ENCODE measurements around the gene PKNOX2.

PKNOX2 gene

GRCh38 chr11:125162743-125163142, 1.8 kb upstream of the PKNOX2 start:
- CTCF ChIA-PET, result interaction anchor here (0.7 to 1.3 kb wide), 2 partner anchors 162 to 183 kb away, joined by 5 read pairs; no protein-coding TSS in a partner anchor
- Mint-ChIP-seq H3K4me3 (no peak overlapping the region), H3K27ac (no peak overlapping the region), H3K9me3 (no peaks in the 10 kb centered on the region), H3K27me3 (peaks cover 76% of the 10 kb centered on the region), H3K4me1 (peaks cover 19% of the 10 kb centered on the region), H3K36me3 (peaks cover 1% of the 10 kb centered on the region)
- no peak for DNase-seq

GRCh38 chr11:125163431-125164063, 1.0 kb upstream of the PKNOX2 start:
- Mint-ChIP-seq H3K27ac (no peak overlapping the region), H3K4me1 (peaks cover 19% of the 10 kb centered on the region), H3K27me3 (peaks cover 81% of the 10 kb centered on the region), H3K4me3 (peak overlapping the region; percentile 33), H3K9me3 (no peaks in the 10 kb centered on the region), H3K36me3 (peaks cover 1% of the 10 kb centered on the region)
- CTCF ChIA-PET, result interaction anchor here (0.8 kb wide), 1 partner anchor 184 kb away, joined by 3 read pairs; no protein-coding TSS in a partner anchor
- DNase-seq, result no peak

GRCh38 chr11:125164091-125164421, 495 bp upstream of the PKNOX2 start:
- Mint-ChIP-seq H3K27me3 (peaks cover 84% of the 10 kb centered on the region), H3K4me3 (peak overlapping the region; percentile 33), H3K36me3 (peaks cover 1% of the 10 kb centered on the region), H3K4me1 (peaks cover 19% of the 10 kb centered on the region), H3K27ac (no peak overlapping the region), H3K9me3 (no peaks in the 10 kb centered on the region)
- no peak for DNase-seq
- CTCF ChIA-PET, result interaction anchor here (0.8 kb wide), 1 partner anchor 183 kb away, joined by 3 read pairs; no protein-coding TSS in a partner anchor

- peaks cover 89% of the 10 kb centered on the region for H3K27me3 Mint-ChIP-seq
- peak overlapping the region; percentile 14 for H3K27ac Mint-ChIP-seq
- CTCF ChIA-PET, result interaction anchor here (0.9 kb wide), 2 partner anchors 181 to 232 kb away, joined by 3 to 7 read pairs; no protein-coding TSS in a partner anchor
- H3K36me3 Mint-ChIP-seq, result peaks cover 1% of the 10 kb centered on the region
- H3K9me3 Mint-ChIP-seq, result no peaks in the 10 kb centered on the region
- peak overlapping the region; percentile 61 for H3K4me3 Mint-ChIP-seq
- no peak for DNase-seq
- H3K4me1 Mint-ChIP-seq, result peaks cover 19% of the 10 kb centered on the region
These were observed 726 bp downstream of the PKNOX2 start for GRCh38 chr11:125165111-125165842.

GRCh38 chr11:125165843-125166763, 1.6 kb downstream of the PKNOX2 start:
- Mint-ChIP-seq H3K27me3 (peaks cover 88% of the 10 kb centered on the region), H3K4me1 (peaks cover 19% of the 10 kb centered on the region), H3K36me3 (peaks cover 1% of the 10 kb centered on the region), H3K9me3 (no peaks in the 10 kb centered on the region), H3K27ac (peak overlapping the region; percentile 67), H3K4me3 (peak overlapping the region; percentile 61)
- CTCF ChIA-PET, result interaction anchor here (0.9 kb wide), 1 partner anchor 231 kb away, joined by 3 read pairs; no protein-coding TSS in a partner anchor
- no peak for DNase-seq

- CTCF ChIA-PET, result interaction anchor here (1.1 kb wide), 1 partner anchor 25 kb away, joined by 4 read pairs; no protein-coding TSS in a partner anchor
- H3K4me3 Mint-ChIP-seq, result no peak overlapping the region
- H3K4me1 Mint-ChIP-seq, result peaks cover 19% of the 10 kb centered on the region
- no peak for DNase-seq
- H3K36me3 Mint-ChIP-seq, result peaks cover 1% of the 10 kb centered on the region
- no peak overlapping the region for H3K27ac Mint-ChIP-seq
- H3K27me3 Mint-ChIP-seq, result peaks cover 88% of the 10 kb centered on the region
- no peaks in the 10 kb centered on the region for H3K9me3 Mint-ChIP-seq
These were observed 2.3 kb downstream of the PKNOX2 start for GRCh38 chr11:125166764-125167291.

- Mint-ChIP-seq H3K27ac (no peak overlapping the region), H3K36me3 (peaks cover 1% of the 10 kb centered on the region), H3K27me3 (peaks cover 94% of the 10 kb centered on the region), H3K9me3 (no peaks in the 10 kb centered on the region), H3K4me1 (peaks cover 19% of the 10 kb centered on the region), H3K4me3 (no peak overlapping the region)
- CTCF ChIA-PET, result interaction anchor here (1.1 kb wide), 1 partner anchor 26 kb away, joined by 4 read pairs; no protein-coding TSS in a partner anchor
- no peak for DNase-seq
These were observed 2.9 kb downstream of the PKNOX2 start for GRCh38 chr11:125167292-125167953.

- DNase-seq, result no peak
- CTCF ChIA-PET, result interaction anchor here (0.8 kb wide), 1 partner anchor 314 kb away, joined by 3 read pairs; no protein-coding TSS in a partner anchor
- Mint-ChIP-seq H3K27ac (no peak overlapping the region), H3K4me3 (no peak overlapping the region), H3K27me3 (peaks cover 89% of the 10 kb centered on the region), H3K36me3 (peaks cover 1% of the 10 kb centered on the region), H3K4me1 (peaks cover 19% of the 10 kb centered on the region), H3K9me3 (no peaks in the 10 kb centered on the region)
These were observed 3.6 kb downstream of the PKNOX2 start for GRCh38 chr11:125167954-125168835.

- Mint-ChIP-seq H3K27ac (no peak overlapping the region), H3K9me3 (no peaks in the 10 kb centered on the region), H3K4me1 (peaks cover 16% of the 10 kb centered on the region), H3K4me3 (no peak overlapping the region), H3K27me3 (peaks cover 81% of the 10 kb centered on the region), H3K36me3 (peaks cover 1% of the 10 kb centered on the region)
- no peak for DNase-seq
- CTCF ChIA-PET, result interaction anchor here (0.8 kb wide), 1 partner anchor 315 kb away, joined by 3 read pairs; no protein-coding TSS in a partner anchor
These were observed 4.4 kb downstream of the PKNOX2 start for GRCh38 chr11:125168918-125169456.

- peaks cover 79% of the 10 kb centered on the region for H3K27me3 Mint-ChIP-seq
- CTCF ChIA-PET, result no interaction called here
- no peak overlapping the region for H3K4me3 Mint-ChIP-seq
- peaks cover 10% of the 10 kb centered on the region for H3K4me1 Mint-ChIP-seq
- H3K27ac Mint-ChIP-seq, result no peak overlapping the region
- no peaks in the 10 kb centered on the region for H3K36me3 Mint-ChIP-seq
- DNase-seq, result no peak
- H3K9me3 Mint-ChIP-seq, result no peaks in the 10 kb centered on the region
These were observed 5.5 kb downstream of the PKNOX2 start for GRCh38 chr11:125170001-125170509.

GRCh38 chr11:125170510-125171031, 6.0 kb downstream of the PKNOX2 start:
- peaks cover 79% of the 10 kb centered on the region for H3K27me3 Mint-ChIP-seq
- no peaks in the 10 kb centered on the region for H3K36me3 Mint-ChIP-seq
- CTCF ChIA-PET, result no interaction called here
- no peaks in the 10 kb centered on the region for H3K9me3 Mint-ChIP-seq
- DNase-seq, result no peak
- H3K4me3 Mint-ChIP-seq, result no peak overlapping the region
- H3K4me1 Mint-ChIP-seq, result peaks cover 7% of the 10 kb centered on the region
- no peak overlapping the region for H3K27ac Mint-ChIP-seq

- Mint-ChIP-seq H3K36me3 (no peaks in the 10 kb centered on the region), H3K27me3 (peaks cover 79% of the 10 kb centered on the region), H3K27ac (no peak overlapping the region), H3K9me3 (no peaks in the 10 kb centered on the region), H3K4me3 (no peak overlapping the region), H3K4me1 (no peaks in the 10 kb centered on the region)
- DNase-seq, result no peak
- CTCF ChIA-PET, result no interaction called here
These were observed 7.4 kb downstream of the PKNOX2 start for GRCh38 chr11:125171974-125172373.
